ENCODE data around the gene SEC22A.

GRCh38 chr3:123285931-123286307 lies 84.2 kb downstream of the SEC22A start:
- TF ChIP-seq GATA1 (IDR thresholded peaks at IDR 0.05; ENCODE audit: low read depth, low read length) (no peak), POLR2A (IDR thresholded peaks at IDR 0.05; ENCODE audit: low read length) (no peak)

Data from erythroblast (primary cell).